ENCODE results near the gene GLI2.

Gene GLI2

DNA sequence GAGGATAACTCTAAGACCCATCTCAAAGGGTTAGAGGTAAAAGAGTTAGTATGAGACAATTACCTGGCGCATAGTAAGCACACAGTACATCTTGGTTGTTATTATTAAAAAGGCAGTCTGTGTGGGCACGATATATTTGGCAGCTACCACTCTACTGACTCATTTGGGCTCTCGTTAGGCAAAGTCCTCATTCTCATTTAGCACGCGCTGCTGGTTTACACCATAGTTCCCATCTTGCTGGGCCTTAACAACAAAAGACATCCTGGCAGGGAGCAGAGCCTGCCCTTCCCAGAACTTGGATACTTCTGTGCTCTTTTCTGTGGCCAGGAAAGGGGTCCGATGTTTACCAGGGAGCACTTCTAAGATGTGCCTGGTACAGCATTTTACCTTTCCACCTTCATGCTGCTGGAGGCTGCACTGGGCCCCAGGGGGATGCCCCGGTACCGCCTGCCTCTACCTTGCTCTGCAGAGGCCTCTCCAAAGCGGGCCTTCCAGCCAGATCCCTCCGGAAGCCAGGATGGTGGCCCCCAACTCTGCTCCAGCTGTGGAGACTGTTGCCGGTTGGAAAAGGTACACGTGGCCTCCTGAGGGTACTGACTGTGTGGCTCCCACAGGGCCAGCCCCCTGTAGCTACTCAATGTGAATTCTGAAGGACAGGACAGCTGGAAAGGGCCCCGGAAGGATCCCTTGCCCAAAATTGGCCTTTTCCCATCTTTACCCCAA lies 15.0 kb downstream of the GLI2 start:
- CTCF ChIA-PET: interaction anchor here (0.9 kb wide), 1 partner anchor 14 kb away, joined by 3 read pairs; no protein-coding TSS in a partner anchor
- H3K27ac ChIP-seq (ENCODE audit: extremely low read depth, low read depth, low read length): no peak overlapping the region
- H3K4me3 ChIP-seq (ENCODE audit: low read depth, low read length): no peak overlapping the region
- no peak for TF ChIP-seq ZNF221 (tag by site-specific recombination; IDR thresholded peaks at IDR 0.05; ENCODE audit: borderline replicate concordance)
- peak; percentile 44; the same call in 1 of the 2 replicates for TF ChIP-seq ZIC2 (tag by site-specific recombination; IDR thresholded peaks at IDR 0.05)
- TF ChIP-seq, protein P1, sequence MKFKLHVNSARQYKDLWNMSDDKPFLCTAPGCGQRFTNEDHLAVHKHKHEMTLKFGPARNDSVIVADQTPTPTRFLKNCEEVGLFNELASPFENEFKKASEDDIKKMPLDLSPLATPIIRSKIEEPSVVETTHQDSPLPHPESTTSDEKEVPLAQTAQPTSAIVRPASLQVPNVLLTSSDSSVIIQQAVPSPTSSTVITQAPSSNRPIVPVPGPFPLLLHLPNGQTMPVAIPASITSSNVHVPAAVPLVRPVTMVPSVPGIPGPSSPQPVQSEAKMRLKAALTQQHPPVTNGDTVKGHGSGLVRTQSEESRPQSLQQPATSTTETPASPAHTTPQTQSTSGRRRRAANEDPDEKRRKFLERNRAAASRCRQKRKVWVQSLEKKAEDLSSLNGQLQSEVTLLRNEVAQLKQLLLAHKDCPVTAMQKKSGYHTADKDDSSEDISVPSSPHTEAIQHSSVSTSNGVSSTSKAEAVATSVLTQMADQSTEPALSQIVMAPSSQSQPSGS (tag by site-specific recombination; IDR thresholded peaks at IDR 0.05; ENCODE audit: low read depth): no peak
- TF ChIP-seq, protein P2, sequence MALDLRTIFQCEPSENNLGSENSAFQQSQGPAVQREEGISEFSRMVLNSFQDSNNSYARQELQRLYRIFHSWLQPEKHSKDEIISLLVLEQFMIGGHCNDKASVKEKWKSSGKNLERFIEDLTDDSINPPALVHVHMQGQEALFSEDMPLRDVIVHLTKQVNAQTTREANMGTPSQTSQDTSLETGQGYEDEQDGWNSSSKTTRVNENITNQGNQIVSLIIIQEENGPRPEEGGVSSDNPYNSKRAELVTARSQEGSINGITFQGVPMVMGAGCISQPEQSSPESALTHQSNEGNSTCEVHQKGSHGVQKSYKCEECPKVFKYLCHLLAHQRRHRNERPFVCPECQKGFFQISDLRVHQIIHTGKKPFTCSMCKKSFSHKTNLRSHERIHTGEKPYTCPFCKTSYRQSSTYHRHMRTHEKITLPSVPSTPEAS (tag by site-specific recombination; IDR thresholded peaks at IDR 0.05): no peak
- TF ChIP-seq ZNF626 (tag by site-specific recombination; IDR thresholded peaks at IDR 0.05): no peak
- TF ChIP-seq ZNF354C (tag by site-specific recombination; IDR thresholded peaks at IDR 0.05; ENCODE audit: borderline replicate concordance, low read depth): no peak
- TF ChIP-seq ZNF701 (tag by site-specific recombination; IDR thresholded peaks at IDR 0.05): no peak
- no peaks in the 10 kb centered on the region for H3K36me3 ChIP-seq (ENCODE audit: control insufficient read depth in 2 of 2, insufficient read depth in 1 of 2, low read length in 2 of 2)
- no peaks in the 10 kb centered on the region; the same call in 1 of the 2 replicates for H3K4me1 ChIP-seq (ENCODE audit: control insufficient read depth, insufficient read depth, low read length)
- H3K9me3 ChIP-seq (ENCODE audit: control insufficient read depth, insufficient read depth, low read depth, low read length): no peaks in the 10 kb centered on the region
- POLR2A ChIA-PET: no interaction called here

DNA sequence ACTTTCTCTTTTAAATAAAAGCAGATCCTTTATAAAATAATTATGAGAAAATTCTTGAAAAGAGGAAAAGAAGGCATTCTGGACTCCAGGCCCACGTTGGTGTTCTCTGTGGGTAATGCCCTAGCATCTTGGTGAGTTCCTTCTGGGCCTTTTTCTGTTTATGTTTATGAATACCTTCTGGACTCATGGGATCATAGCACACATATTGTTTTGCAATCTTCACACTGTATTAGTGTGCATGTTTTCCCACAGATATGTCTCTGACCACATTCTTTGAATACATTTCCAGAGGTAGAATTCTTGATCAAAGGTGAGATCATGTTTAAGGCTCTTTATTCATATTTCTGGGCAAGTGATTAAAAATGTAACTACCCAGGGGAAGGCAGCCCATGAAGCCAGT lies 15.9 kb downstream of the GLI2 start:
- Histone ChIP-seq H3K36me3 (ENCODE audit: control insufficient read depth in 2 of 2, insufficient read depth in 1 of 2, low read length in 2 of 2) (no peaks in the 10 kb centered on the region), H3K9me3 (ENCODE audit: control insufficient read depth, insufficient read depth, low read depth, low read length) (no peaks in the 10 kb centered on the region), H3K27ac (ENCODE audit: extremely low read depth, low read depth, low read length) (no peak overlapping the region), H3K4me1 (ENCODE audit: control insufficient read depth, insufficient read depth, low read length) (no peaks in the 10 kb centered on the region; the same call in 1 of the 2 replicates), H3K4me3 (ENCODE audit: low read depth, low read length) (no peak overlapping the region)
- ChIA-PET POLR2A (no interaction called here), CTCF (no interaction called here)
- TF ChIP-seq, protein P3, sequence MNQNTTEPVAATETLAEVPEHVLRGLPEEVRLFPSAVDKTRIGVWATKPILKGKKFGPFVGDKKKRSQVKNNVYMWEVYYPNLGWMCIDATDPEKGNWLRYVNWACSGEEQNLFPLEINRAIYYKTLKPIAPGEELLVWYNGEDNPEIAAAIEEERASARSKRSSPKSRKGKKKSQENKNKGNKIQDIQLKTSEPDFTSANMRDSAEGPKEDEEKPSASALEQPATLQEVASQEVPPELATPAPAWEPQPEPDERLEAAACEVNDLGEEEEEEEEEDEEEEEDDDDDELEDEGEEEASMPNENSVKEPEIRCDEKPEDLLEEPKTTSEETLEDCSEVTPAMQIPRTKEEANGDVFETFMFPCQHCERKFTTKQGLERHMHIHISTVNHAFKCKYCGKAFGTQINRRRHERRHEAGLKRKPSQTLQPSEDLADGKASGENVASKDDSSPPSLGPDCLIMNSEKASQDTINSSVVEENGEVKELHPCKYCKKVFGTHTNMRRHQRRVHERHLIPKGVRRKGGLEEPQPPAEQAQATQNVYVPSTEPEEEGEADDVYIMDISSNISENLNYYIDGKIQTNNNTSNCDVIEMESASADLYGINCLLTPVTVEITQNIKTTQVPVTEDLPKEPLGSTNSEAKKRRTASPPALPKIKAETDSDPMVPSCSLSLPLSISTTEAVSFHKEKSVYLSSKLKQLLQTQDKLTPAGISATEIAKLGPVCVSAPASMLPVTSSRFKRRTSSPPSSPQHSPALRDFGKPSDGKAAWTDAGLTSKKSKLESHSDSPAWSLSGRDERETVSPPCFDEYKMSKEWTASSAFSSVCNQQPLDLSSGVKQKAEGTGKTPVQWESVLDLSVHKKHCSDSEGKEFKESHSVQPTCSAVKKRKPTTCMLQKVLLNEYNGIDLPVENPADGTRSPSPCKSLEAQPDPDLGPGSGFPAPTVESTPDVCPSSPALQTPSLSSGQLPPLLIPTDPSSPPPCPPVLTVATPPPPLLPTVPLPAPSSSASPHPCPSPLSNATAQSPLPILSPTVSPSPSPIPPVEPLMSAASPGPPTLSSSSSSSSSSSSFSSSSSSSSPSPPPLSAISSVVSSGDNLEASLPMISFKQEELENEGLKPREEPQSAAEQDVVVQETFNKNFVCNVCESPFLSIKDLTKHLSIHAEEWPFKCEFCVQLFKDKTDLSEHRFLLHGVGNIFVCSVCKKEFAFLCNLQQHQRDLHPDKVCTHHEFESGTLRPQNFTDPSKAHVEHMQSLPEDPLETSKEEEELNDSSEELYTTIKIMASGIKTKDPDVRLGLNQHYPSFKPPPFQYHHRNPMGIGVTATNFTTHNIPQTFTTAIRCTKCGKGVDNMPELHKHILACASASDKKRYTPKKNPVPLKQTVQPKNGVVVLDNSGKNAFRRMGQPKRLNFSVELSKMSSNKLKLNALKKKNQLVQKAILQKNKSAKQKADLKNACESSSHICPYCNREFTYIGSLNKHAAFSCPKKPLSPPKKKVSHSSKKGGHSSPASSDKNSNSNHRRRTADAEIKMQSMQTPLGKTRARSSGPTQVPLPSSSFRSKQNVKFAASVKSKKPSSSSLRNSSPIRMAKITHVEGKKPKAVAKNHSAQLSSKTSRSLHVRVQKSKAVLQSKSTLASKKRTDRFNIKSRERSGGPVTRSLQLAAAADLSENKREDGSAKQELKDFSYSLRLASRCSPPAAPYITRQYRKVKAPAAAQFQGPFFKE (tag by site-specific recombination; IDR thresholded peaks at IDR 0.05; ENCODE audit: borderline replicate concordance): no peak
- TF ChIP-seq, protein P4, sequence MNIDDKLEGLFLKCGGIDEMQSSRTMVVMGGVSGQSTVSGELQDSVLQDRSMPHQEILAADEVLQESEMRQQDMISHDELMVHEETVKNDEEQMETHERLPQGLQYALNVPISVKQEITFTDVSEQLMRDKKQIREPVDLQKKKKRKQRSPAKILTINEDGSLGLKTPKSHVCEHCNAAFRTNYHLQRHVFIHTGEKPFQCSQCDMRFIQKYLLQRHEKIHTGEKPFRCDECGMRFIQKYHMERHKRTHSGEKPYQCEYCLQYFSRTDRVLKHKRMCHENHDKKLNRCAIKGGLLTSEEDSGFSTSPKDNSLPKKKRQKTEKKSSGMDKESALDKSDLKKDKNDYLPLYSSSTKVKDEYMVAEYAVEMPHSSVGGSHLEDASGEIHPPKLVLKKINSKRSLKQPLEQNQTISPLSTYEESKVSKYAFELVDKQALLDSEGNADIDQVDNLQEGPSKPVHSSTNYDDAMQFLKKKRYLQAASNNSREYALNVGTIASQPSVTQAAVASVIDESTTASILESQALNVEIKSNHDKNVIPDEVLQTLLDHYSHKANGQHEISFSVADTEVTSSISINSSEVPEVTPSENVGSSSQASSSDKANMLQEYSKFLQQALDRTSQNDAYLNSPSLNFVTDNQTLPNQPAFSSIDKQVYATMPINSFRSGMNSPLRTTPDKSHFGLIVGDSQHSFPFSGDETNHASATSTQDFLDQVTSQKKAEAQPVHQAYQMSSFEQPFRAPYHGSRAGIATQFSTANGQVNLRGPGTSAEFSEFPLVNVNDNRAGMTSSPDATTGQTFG (tag by site-specific recombination; IDR thresholded peaks at IDR 0.05; ENCODE audit: borderline replicate concordance): no peak
- TF ChIP-seq ZNF121 (tag by site-specific recombination; IDR thresholded peaks at IDR 0.05) (no peak), TRIM28 (IDR thresholded peaks at IDR 0.05; ENCODE audit: borderline replicate concordance, low read length) (no peak), ZNF335 (tag by site-specific recombination; conservative IDR thresholded peaks at IDR 0.05) (no peak), ZFP69B (tag by site-specific recombination; IDR thresholded peaks at IDR 0.05) (no peak), KLF1 (tag by site-specific recombination; IDR thresholded peaks at IDR 0.05) (no peak), ZNF311 (tag by site-specific recombination; IDR thresholded peaks at IDR 0.05; ENCODE audit: borderline replicate concordance) (no peak)
- TF ChIP-seq, protein P5, sequence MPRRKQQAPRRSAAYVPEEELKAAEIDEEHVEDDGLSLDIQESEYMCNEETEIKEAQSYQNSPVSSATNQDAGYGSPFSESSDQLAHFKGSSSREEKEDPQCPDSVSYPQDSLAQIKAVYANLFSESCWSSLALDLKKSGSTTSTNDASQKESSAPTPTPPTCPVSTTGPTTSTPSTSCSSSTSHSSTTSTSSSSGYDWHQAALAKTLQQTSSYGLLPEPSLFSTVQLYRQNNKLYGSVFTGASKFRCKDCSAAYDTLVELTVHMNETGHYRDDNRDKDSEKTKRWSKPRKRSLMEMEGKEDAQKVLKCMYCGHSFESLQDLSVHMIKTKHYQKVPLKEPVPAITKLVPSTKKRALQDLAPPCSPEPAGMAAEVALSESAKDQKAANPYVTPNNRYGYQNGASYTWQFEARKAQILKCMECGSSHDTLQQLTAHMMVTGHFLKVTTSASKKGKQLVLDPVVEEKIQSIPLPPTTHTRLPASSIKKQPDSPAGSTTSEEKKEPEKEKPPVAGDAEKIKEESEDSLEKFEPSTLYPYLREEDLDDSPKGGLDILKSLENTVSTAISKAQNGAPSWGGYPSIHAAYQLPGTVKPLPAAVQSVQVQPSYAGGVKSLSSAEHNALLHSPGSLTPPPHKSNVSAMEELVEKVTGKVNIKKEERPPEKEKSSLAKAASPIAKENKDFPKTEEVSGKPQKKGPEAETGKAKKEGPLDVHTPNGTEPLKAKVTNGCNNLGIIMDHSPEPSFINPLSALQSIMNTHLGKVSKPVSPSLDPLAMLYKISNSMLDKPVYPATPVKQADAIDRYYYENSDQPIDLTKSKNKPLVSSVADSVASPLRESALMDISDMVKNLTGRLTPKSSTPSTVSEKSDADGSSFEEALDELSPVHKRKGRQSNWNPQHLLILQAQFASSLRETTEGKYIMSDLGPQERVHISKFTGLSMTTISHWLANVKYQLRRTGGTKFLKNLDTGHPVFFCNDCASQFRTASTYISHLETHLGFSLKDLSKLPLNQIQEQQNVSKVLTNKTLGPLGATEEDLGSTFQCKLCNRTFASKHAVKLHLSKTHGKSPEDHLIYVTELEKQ (tag by site-specific recombination; IDR thresholded peaks at IDR 0.05; ENCODE audit: borderline replicate concordance): no peak
- TF ChIP-seq, protein P6, sequence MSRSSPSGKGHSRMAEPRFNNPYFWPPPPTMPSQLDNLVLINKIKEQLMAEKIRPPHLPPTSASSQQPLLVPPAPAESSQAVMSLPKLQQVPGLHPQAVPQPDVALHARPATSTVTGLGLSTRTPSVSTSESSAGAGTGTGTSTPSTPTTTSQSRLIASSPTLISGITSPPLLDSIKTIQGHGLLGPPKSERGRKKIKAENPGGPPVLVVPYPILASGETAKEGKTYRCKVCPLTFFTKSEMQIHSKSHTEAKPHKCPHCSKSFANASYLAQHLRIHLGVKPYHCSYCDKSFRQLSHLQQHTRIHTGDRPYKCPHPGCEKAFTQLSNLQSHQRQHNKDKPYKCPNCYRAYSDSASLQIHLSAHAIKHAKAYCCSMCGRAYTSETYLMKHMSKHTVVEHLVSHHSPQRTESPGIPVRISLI (tag by site-specific recombination; IDR thresholded peaks at IDR 0.05): no peak
